Skeletal muscle tissue (tissue), 4 donors: ENCODE data around the gene FTO. TPM values are rescaled to one million over a fixed set of nuclear protein-coding genes. Genes with fewer than 3 reads are reported as not detected.
"Not testable (repeated sequence)": the region's sequence is repeated elsewhere in the genome, so short reads cannot be mapped to it uniquely, and the experiment has no call there.

ENCODE experiments used
- H3K27ac ChIP-seq: one replicate; pipeline ENCODE4 v1.7.0; 2013; ENCODE audit warnings: mild to moderate bottlenecking, low read depth, low read length, inconsistent platforms
- H3K27me3 ChIP-seq, 3 donors: one replicate each; pipeline ENCODE4 v1.7.0; 2013; ENCODE audit warnings: low read length in 3 of 3; ENCODE audit not compliant: control insufficient read depth in 3 of 3, insufficient read depth in 3 of 3
- H3K36me3 ChIP-seq, 3 donors: one replicate each; pipeline ENCODE4 v1.7.0; 2013; ENCODE audit warnings: low read length in 3 of 3; ENCODE audit not compliant: control insufficient read depth in 3 of 3, insufficient read depth in 3 of 3
- H3K4me1 ChIP-seq, 3 donors: one replicate each; pipeline ENCODE4 v1.7.0; 2013; ENCODE audit warnings: low read length in 3 of 3, mild to moderate bottlenecking in 3 of 3; ENCODE audit not compliant: control insufficient read depth in 3 of 3, insufficient read depth in 3 of 3
- H3K4me3 ChIP-seq, 3 donors: one replicate each; pipeline ENCODE4 v1.7.0; 2013; ENCODE audit warnings: low read length in 3 of 3
- H3K9ac ChIP-seq, 3 donors: one replicate each; pipeline ENCODE4 v1.7.0; 2013; ENCODE audit warnings: low read length in 3 of 3, mild to moderate bottlenecking in 3 of 3, moderate library complexity in 2 of 3, low read depth in 1 of 3
- H3K9me3 ChIP-seq, 3 donors: one replicate each; pipeline ENCODE4 v1.7.0; 2013; ENCODE audit warnings: low read length in 3 of 3; ENCODE audit not compliant: control insufficient read depth in 3 of 3
- total RNA-seq: library from RNA; depleted of rRNA; stranded (reverse); fragments of >200 nt; gene quantifications from one replicate; pipeline ENCODE4 v1.2.3, GENCODE V29; 2014
- donor health status: Osteomylitis.

Gene FTO
- total RNA-seq, 1 donor from 2014 or later, result 37.1 TPM

DNA sequence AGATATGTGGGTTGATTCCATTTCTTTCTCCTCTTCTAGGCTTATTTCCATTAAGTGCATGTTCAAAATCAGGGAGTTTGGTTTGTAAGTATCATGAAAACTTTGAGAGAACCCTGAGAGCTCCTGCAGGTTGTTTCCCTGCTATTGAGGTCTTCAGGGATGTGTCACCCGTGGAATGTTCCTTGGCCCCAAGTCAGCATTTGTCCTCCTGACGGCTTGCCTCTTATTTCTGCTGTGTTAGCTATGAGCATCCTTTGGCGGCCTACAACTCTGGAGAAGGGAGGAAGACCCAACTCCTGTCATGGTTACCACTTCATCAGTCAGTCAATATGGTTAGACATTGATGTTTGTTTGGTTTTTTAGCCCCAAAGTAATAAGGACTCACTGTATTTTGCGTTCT lies 180.8 kb downstream of the FTO start:
- no peak overlapping the region for H3K27ac ChIP-seq
- peaks cover 3 to 30% (median 20%) of the 10 kb centered on the region in 3 donors for H3K36me3 ChIP-seq
- no peak overlapping the region for H3K4me3 ChIP-seq
- H3K27me3 ChIP-seq, result no peaks in the 10 kb centered on the region
- H3K9me3 ChIP-seq, result no peaks in the 10 kb centered on the region
- no peak overlapping the region for H3K9ac ChIP-seq
- no peaks in the 10 kb centered on the region for H3K4me1 ChIP-seq

GRCh38 chr16:53886482-53887378 lies 182.8 kb downstream of the FTO start:
- Histone ChIP-seq H3K36me3 (peaks cover 3 to 23% (median 7%) of the 10 kb centered on the region in 3 donors), H3K27me3 (no peaks in the 10 kb centered on the region), H3K27ac (no peak overlapping the region), H3K9me3 (no peaks in the 10 kb centered on the region), H3K4me1 (no peaks in the 10 kb centered on the region), H3K4me3 (no peak overlapping the region), H3K9ac (no peak overlapping the region)

DNA sequence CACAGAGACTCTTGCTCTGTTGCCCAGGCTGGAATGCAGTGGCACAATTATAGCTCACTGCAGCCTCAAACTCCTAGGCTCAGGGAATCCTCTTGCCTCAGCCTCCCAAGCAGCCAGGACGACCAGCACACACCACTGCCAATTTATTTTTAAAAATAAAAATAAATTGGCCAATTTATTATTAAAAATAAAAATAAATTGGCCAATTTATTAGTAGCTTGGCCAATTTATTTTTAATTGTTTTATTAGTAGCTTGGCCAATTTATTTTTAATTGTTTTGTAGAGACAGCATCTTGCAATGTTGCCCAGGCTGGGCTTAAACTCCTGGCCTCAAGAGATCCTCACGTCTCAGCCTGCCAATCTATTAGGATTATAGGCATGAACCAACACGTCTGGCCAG lies 184.3 kb downstream of the FTO start:
- H3K9me3 ChIP-seq, result no peaks in the 10 kb centered on the region
- H3K27ac ChIP-seq, result no peak overlapping the region
- H3K4me3 ChIP-seq, result no peak overlapping the region
- no peaks in the 10 kb centered on the region for H3K27me3 ChIP-seq
- H3K36me3 ChIP-seq, result peaks cover 3 to 21% (median 7%) of the 10 kb centered on the region in 3 donors
- peaks cover 0 to 4% (median 0%) of the 10 kb centered on the region in 3 donors for H3K4me1 ChIP-seq
- H3K9ac ChIP-seq, result no peak overlapping the region

DNA sequence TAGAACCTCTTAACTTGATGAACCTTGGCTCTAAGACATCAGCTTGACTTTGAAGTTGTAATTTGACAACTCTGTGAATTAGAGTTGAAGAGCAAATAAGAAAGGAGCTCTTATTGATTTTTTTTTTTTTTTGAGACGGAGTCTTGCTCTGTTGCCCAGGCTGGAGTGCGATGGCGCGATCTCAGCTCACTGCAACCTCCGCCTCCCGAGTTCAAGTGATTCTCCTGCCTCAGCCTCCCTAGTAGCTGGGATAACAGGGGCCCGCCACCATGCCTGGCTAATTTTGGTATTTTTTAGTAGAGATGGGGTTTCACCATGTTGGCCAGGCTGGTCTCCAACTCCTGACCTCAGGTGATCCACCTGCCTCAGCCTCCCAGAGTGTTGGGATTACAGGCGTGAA lies 186.9 kb downstream of the FTO start:
- not testable (repeated sequence) for H3K9me3 ChIP-seq, H3K27ac ChIP-seq, H3K9ac ChIP-seq, H3K27me3 ChIP-seq, H3K4me1 ChIP-seq, H3K4me3 ChIP-seq
- peaks cover 3 to 10% (median 7%) of the 10 kb centered on the region in 3 donors for H3K36me3 ChIP-seq

DNA sequence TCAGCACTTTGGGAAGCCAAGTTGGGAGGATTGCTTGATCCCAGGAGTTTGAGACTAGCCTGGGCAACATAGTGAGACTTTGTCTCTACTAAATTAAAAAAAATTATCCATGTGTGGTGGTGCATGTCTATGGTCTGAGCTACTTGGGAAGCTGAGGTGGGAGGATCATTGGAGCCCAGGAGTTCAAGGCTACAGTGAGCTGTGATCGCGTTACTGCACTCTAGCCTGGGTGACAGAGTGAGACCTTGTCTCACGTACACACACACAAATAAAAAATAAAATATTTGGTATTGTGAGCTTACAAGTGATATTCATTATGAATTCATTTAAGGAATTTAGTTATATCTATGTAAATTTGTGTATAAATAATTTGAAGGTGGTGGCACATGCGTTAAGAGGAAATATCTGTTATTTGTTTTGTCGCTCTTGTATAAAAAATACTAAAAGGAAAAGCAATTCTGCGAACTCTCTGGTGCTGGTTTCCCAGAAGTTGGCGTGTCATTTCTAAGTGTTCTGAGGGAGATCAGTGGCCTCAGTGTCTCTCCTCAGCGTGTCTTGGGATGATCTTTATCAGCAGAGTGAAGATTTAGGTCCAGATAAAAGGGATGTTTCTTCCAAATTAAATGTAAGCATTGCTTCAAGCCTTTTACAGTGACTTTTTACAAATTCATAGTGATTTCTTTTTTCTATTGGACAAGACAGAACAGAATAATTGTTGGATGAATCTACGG lies 187.6 kb downstream of the FTO start:
- no peaks in the 10 kb centered on the region for H3K27me3 ChIP-seq
- no peaks in the 10 kb centered on the region for H3K9me3 ChIP-seq
- no peak overlapping the region for H3K9ac ChIP-seq
- no peak overlapping the region for H3K4me3 ChIP-seq
- no peak overlapping the region for H3K27ac ChIP-seq
- peaks cover 3 to 9% (median 7%) of the 10 kb centered on the region in 3 donors for H3K36me3 ChIP-seq
- peaks cover 0 to 5% (median 4%) of the 10 kb centered on the region in 3 donors for H3K4me1 ChIP-seq

DNA sequence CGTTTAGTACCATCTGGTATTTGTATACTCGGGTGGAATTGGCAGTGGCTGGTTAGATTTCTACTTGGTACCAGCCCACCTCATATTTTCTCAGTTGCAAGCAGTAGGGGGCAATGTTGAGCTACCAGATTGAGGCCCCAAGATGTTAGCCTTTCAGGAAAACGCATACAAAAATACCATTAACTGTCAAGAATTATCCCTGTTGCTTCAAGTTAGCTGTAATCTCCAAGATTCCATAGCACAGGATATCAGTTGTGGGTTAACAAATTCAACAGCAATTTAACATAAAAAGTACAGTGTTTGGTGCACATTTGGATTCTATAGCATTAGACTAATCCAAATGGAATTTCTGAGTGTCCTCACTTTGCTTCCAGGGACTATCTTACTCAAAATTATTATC lies 188.2 kb downstream of the FTO start:
- Histone ChIP-seq H3K9ac (no peak overlapping the region), H3K9me3 (no peaks in the 10 kb centered on the region), H3K27ac (no peak overlapping the region), H3K4me1 (peaks cover 0 to 5% (median 4%) of the 10 kb centered on the region in 3 donors), H3K27me3 (no peaks in the 10 kb centered on the region), H3K4me3 (no peak overlapping the region), H3K36me3 (peaks cover 3 to 9% (median 7%) of the 10 kb centered on the region in 3 donors)

GRCh38 chr16:53893731-53894435 lies 189.9 kb downstream of the FTO start:
- no peaks in the 10 kb centered on the region for H3K27me3 ChIP-seq
- H3K9ac ChIP-seq, result no peak overlapping the region
- peaks cover 0 to 5% (median 4%) of the 10 kb centered on the region in 3 donors for H3K4me1 ChIP-seq
- no peak overlapping the region for H3K27ac ChIP-seq
- peaks cover 1 to 4% (median 3%) of the 10 kb centered on the region in 3 donors for H3K36me3 ChIP-seq
- no peaks in the 10 kb centered on the region for H3K9me3 ChIP-seq
- no peak overlapping the region for H3K4me3 ChIP-seq

GRCh38 chr16:53894686-53895085 lies 190.7 kb downstream of the FTO start:
- Histone ChIP-seq H3K9ac (no peak overlapping the region), H3K27me3 (no peaks in the 10 kb centered on the region), H3K9me3 (no peaks in the 10 kb centered on the region), H3K27ac (no peak overlapping the region), H3K4me1 (peaks cover 0 to 5% (median 4%) of the 10 kb centered on the region in 3 donors), H3K4me3 (no peak overlapping the region), H3K36me3 (peaks cover 0 to 3% (median 0%) of the 10 kb centered on the region in 3 donors)

- Histone ChIP-seq H3K27me3 (no peaks in the 10 kb centered on the region), H3K9ac (no peak overlapping the region), H3K9me3 (no peaks in the 10 kb centered on the region), H3K36me3 (no peaks in the 10 kb centered on the region), H3K4me1 (peaks cover 0 to 5% (median 4%) of the 10 kb centered on the region in 3 donors), H3K27ac (no peak overlapping the region), H3K4me3 (no peak overlapping the region)
Measured at GRCh38 chr16:53895433-53895832, 191.5 kb downstream of the FTO start.
